ENCODE measurements around the gene CD68. TPM values are rescaled to one million over a fixed set of nuclear protein-coding genes. Genes with fewer than 3 reads are reported as not detected.
A peak's percentile ranks its signal among the peaks of the same experiment; 100 is the strongest.

CD68 gene
- polyA plus RNA-seq, 3 donors: 642 to 884 (median 744) TPM

DNA sequence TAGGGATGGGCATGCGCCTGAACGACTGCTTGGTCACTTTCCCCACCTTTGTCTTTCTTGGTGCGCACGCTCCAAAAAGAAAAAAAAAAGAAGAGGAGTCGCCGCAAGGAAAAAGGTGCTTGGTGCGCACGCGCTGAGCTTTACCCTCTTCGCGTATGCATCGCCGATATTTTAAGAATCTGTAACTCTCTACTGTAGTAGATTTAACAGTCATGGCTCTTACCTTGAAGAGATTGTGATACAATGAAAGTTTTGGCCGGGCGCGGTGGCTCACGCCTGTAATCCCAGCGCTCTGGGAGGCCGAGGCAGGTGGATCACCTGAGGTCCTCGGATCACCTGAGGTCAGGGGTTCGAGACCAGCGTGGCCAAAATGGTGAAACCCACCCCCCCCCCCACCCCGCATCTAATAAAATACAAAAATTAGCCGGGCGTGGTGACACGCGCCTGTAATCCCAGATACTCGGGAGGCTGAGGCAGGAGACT, 35.9 kb downstream of the CD68 start:
- Mint-ChIP-seq H3K4me1 (peaks cover 33% of the 10 kb centered on the region), H3K4me3 (peak overlapping the region; percentile 73 to 84), H3K36me3 (peaks cover 6 to 11% of the 10 kb centered on the region in 2 donors), H3K27me3 (ENCODE audit: low read depth in 3 of 3) (peaks cover 0 to 5% (median 1%) of the 10 kb centered on the region in 3 donors), H3K9me3 (no peaks in the 10 kb centered on the region), H3K27ac (peak overlapping the region; percentile 84 to 93 (median 91))
- H3K9me3 ChIP-seq (replicated peaks in 1 of 2; ENCODE audit: control insufficient read depth in 1 of 2, insufficient read depth in 1 of 2, low read length in 2 of 2): no peaks in the 10 kb centered on the region
- peak overlapping the region; percentile 80 for H2AFZ ChIP-seq (ENCODE audit: insufficient read depth, low read depth, low read length, poor library complexity, severe bottlenecking)
- H3K4me2 ChIP-seq (replicated peaks; ENCODE audit: extremely low read depth, low read length, poor library complexity, severe bottlenecking): peak overlapping the region; percentile 75
- TF ChIP-seq, protein P1, sequence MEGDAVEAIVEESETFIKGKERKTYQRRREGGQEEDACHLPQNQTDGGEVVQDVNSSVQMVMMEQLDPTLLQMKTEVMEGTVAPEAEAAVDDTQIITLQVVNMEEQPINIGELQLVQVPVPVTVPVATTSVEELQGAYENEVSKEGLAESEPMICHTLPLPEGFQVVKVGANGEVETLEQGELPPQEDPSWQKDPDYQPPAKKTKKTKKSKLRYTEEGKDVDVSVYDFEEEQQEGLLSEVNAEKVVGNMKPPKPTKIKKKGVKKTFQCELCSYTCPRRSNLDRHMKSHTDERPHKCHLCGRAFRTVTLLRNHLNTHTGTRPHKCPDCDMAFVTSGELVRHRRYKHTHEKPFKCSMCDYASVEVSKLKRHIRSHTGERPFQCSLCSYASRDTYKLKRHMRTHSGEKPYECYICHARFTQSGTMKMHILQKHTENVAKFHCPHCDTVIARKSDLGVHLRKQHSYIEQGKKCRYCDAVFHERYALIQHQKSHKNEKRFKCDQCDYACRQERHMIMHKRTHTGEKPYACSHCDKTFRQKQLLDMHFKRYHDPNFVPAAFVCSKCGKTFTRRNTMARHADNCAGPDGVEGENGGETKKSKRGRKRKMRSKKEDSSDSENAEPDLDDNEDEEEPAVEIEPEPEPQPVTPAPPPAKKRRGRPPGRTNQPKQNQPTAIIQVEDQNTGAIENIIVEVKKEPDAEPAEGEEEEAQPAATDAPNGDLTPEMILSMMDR (IDR thresholded peaks at IDR 0.05): no peak
- H3K79me2 ChIP-seq (ENCODE audit: insufficient read depth, low read length): peaks cover 41% of the 10 kb centered on the region
- H3K27ac ChIP-seq (ENCODE audit: low read depth in 1 of 2, low read length in 2 of 2): peak overlapping the region; percentile 73 to 75
- H3K9ac ChIP-seq (ENCODE audit: insufficient read depth, low read length, poor library complexity, severe bottlenecking): peak overlapping the region; percentile 25
- peaks cover 0 to 8% of the 10 kb centered on the region in 2 donors for H3K36me3 ChIP-seq (replicated peaks in 1 of 2; ENCODE audit: control insufficient read depth in 1 of 2, insufficient read depth in 2 of 2, low read length in 2 of 2)
- H3K4me1 ChIP-seq (ENCODE audit: control insufficient read depth in 1 of 2, insufficient read depth in 2 of 2, low read length in 2 of 2): peaks cover 25 to 34% of the 10 kb centered on the region in 2 donors
- intact Hi-C loops (cut with micrococcal nuclease): loop anchor here in 1 of 2 donors (2.0 kb wide), 1 partner anchor 71 kb away; the partner anchor contains the start of gene TP53
- no peak for DNase-seq
- H3K4me3 ChIP-seq (replicated peaks in 1 of 3; ENCODE audit: low read depth in 2 of 3, low read length in 3 of 3): peak overlapping the region; percentile 25 to 82 (median 41)
- H3K27me3 ChIP-seq (ENCODE audit: control insufficient read depth in 2 of 2, insufficient read depth in 2 of 2, low read length in 2 of 2): no peaks in the 10 kb centered on the region
- WGBS (ENCODE audit: insufficient coverage): 8% methylated on average over 14 of the region's 28 CpGs
- peaks cover 29% of the 10 kb centered on the region for H4K20me1 ChIP-seq (ENCODE audit: insufficient read depth, low read length)

- H3K9me3 ChIP-seq (replicated peaks in 1 of 2; ENCODE audit: control insufficient read depth in 1 of 2, insufficient read depth in 1 of 2, low read length in 2 of 2): no peaks in the 10 kb centered on the region
- Mint-ChIP-seq H3K27me3 (ENCODE audit: low read depth in 3 of 3) (peaks cover 0 to 5% (median 1%) of the 10 kb centered on the region in 3 donors), H3K36me3 (no peaks in the 10 kb centered on the region), H3K27ac (no peak overlapping the region), H3K4me1 (peaks cover 5% of the 10 kb centered on the region), H3K4me3 (no peak overlapping the region), H3K9me3 (no peaks in the 10 kb centered on the region)
- H3K4me1 ChIP-seq (ENCODE audit: control insufficient read depth in 1 of 2, insufficient read depth in 2 of 2, low read length in 2 of 2): peaks cover 8 to 15% of the 10 kb centered on the region in 2 donors
- intact Hi-C loops (cut with micrococcal nuclease): no loop called here
- H2AFZ ChIP-seq (ENCODE audit: insufficient read depth, low read depth, low read length, poor library complexity, severe bottlenecking): no peak overlapping the region
- 100% methylated on average over 1 of the region's 5 CpGs for WGBS (ENCODE audit: insufficient coverage)
- H3K79me2 ChIP-seq (ENCODE audit: insufficient read depth, low read length): peaks cover 8% of the 10 kb centered on the region
- peaks cover 4% of the 10 kb centered on the region for H4K20me1 ChIP-seq (ENCODE audit: insufficient read depth, low read length)
- TF ChIP-seq, protein P1 (IDR thresholded peaks at IDR 0.05): no peak
- no peak overlapping the region for H3K4me2 ChIP-seq (replicated peaks; ENCODE audit: extremely low read depth, low read length, poor library complexity, severe bottlenecking)
- no peaks in the 10 kb centered on the region for H3K36me3 ChIP-seq (replicated peaks in 1 of 2; ENCODE audit: control insufficient read depth in 1 of 2, insufficient read depth in 2 of 2, low read length in 2 of 2)
- DNase-seq: no peak
- H3K4me3 ChIP-seq (replicated peaks in 1 of 3; ENCODE audit: low read depth in 2 of 3, low read length in 3 of 3): no peak overlapping the region
- no peak overlapping the region for H3K9ac ChIP-seq (ENCODE audit: insufficient read depth, low read length, poor library complexity, severe bottlenecking)
- H3K27me3 ChIP-seq (ENCODE audit: control insufficient read depth in 2 of 2, insufficient read depth in 2 of 2, low read length in 2 of 2): no peaks in the 10 kb centered on the region
- no peak overlapping the region for H3K27ac ChIP-seq (ENCODE audit: low read depth in 1 of 2, low read length in 2 of 2)
Measured at GRCh38 chr17:7618608-7619007, 39.2 kb downstream of the CD68 start.

All from CD14-positive monocyte (primary cell).